Activated naive CD4-positive, alpha-beta T cell treated with anti-CD3 and anti-CD28 coated beads, Interleukin-2, amount 10 ng/mL, durations not matched to agents 7 days and 5 days (primary cell): ENCODE data around the gene ZNF525.
"Not testable (repeated sequence)": the region's sequence is repeated elsewhere in the genome, so short reads cannot be mapped to it uniquely, and the experiment has no call there.

ENCODE experiments used
- CTCF ChIA-PET: fragments of 350-600 bp; sonication (Branson Sonifier 250); formaldehyde crosslinking; loops from one replicate; lab custom pipeline; 2021; ENCODE audit warnings: antibody characterized with exemption; lab: Charles Lee
- DNase-seq: peaks from one replicate; pipeline ENCODE4 v3.0.0-alpha.2; 2020
- H3K27ac Mint-ChIP-seq: one replicate; pipeline ENCODE4 v1.8.0; 2021; ENCODE audit warnings: mild to moderate bottlenecking, moderate library complexity, mixed read lengths
- H3K27me3 Mint-ChIP-seq: one replicate; pipeline ENCODE4 v1.8.0; 2021; ENCODE audit warnings: mild to moderate bottlenecking, mixed read lengths
- H3K36me3 Mint-ChIP-seq: one replicate; pipeline ENCODE4 v1.8.0; 2021; ENCODE audit warnings: mixed read lengths
- H3K4me1 Mint-ChIP-seq: one replicate; pipeline ENCODE4 v1.8.0; 2021; ENCODE audit warnings: mixed read lengths
- H3K4me3 Mint-ChIP-seq: one replicate; pipeline ENCODE4 v1.8.0; 2021; ENCODE audit warnings: mild to moderate bottlenecking, moderate library complexity, mixed read lengths
- H3K9me3 Mint-ChIP-seq: one replicate; pipeline ENCODE4 v1.8.0; 2021; ENCODE audit warnings: mixed read lengths

ZNF525 gene

DNA sequence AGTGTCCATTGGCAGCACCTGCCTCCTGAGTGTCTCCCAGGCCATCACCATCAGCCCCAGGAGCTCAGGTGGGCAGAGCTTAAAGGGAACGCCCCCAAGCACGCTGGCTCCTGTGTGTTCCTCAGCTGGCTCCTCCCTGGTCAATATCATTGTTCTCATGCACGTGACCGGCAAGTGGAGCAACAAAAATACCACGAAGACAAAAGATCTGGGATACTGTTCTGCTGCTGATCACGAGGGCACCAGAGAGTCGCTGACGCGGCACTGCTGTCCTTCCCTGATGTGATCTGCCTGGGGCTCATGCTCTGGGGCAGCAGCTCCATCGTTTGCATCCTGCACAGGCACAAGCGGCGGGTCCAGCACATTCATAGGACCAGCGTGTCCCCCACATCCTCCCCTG is 57.6 kb downstream of the ZNF525 start:
- H3K27me3 Mint-ChIP-seq, H3K27ac Mint-ChIP-seq, CTCF ChIA-PET, H3K4me3 Mint-ChIP-seq, H3K36me3 Mint-ChIP-seq, H3K4me1 Mint-ChIP-seq, DNase-seq: not testable (repeated sequence)
- peaks cover 12% of the 10 kb centered on the region for H3K9me3 Mint-ChIP-seq

DNA sequence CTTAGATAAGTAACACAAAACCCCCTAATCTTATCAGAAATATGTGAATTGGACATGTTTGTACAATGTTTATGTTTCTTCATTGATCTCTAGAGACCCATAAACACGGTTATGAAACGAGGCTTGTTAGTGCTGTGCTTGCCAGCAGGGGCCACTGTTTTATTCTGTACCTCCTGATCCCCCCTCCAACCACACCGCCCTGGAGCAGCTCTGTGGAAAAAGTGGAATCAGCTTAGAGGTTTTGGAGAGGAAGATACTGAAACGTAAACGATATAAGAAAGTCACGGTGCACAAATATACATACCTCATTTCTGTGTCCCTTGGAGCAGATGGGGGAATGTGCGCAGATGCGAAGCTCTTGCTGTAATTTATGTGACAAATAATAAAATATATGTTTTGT is 58.2 kb downstream of the ZNF525 start:
- DNase-seq, H3K36me3 Mint-ChIP-seq, H3K4me3 Mint-ChIP-seq, H3K4me1 Mint-ChIP-seq, H3K27me3 Mint-ChIP-seq, H3K27ac Mint-ChIP-seq: not testable (repeated sequence)
- CTCF ChIA-PET, result interaction anchor here (0.6 kb wide), 1 partner anchor 370 kb away, joined by 3 read pairs; no protein-coding TSS in a partner anchor
- peaks cover 12% of the 10 kb centered on the region for H3K9me3 Mint-ChIP-seq

DNA sequence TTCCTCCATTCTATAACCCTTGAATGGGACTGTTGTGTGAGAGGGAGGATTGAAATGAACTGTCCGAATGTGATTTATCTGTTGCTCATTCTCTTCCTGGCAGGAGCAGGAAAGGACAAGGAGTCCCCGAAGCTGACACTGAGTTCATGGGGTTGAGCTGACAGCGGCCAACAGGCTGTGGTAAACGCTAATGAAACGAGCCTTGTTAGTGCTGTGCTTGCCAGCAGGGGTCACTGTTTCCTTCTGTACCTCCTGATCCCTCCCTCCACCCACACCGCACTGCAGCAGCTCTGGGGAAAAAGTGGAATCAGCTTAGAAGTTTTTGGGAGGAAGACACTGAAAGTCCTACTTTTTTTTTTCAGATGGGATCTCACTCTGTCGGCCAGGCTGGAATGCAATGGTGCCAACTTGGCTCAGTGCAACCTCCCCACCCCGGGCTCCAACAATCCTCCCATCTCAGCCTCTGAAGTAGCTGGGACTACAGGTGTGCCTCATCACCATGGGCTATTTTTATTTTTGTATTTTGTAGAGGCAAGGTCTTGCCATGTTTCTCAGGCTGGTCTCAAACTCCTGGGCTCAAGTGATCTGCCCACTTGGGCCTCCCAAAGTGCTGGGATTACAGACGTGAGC is 59.6 kb downstream of the ZNF525 start:
- Mint-ChIP-seq H3K9me3 (peaks cover 5% of the 10 kb centered on the region), H3K36me3 (peaks cover 1% of the 10 kb centered on the region), H3K4me3 (no peak overlapping the region), H3K27me3 (peaks cover 3% of the 10 kb centered on the region), H3K27ac (no peak overlapping the region), H3K4me1 (peaks cover 2% of the 10 kb centered on the region)
- CTCF ChIA-PET, result interaction anchor here (0.7 to 2.2 kb wide), 9 partner anchors 10 to 370 kb away, joined by 3 to 16 read pairs (median 3); no protein-coding TSS in a partner anchor
- peak; percentile 76 for DNase-seq

DNA sequence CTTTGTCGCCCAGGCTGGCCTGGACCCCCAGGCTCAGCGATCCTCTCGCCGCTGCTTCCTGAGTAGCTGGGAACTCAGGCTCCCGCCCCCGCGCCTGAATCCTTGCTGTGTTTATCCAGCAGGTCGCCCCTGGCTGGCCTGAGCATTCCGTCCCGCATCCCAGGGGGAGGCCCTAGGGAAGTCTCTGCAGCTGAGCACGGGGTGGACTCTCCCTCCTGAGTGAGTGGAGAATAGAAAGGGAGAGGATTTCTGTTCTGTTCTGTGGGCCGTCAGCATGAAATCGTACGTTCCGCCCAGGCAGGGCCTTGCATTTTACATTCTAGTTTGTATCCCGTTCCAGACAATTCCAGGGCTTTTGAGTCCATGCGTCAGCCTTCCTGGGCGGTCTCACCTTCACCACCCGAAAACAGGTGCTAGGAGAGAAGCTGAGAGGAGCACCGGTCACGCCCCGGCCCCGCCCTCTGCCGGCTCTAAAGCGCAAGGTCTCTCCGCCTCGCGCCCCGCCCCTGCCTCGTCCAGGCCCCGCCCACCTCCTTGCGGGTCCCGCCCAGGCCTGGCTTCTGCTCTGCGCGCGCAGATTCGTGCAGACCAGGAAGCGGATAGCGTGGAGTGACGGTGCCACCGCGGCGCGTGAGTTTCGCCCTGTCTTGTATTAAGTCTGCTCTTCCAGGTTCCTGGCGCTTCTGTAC is 66.0 kb downstream of the ZNF525 start, which contains the start of gene ZNF761:
TSS of gene ZNF761 (plus strand) at position 586 of the 689 bp plus-strand sequence. CDS start 15,285 bp downstream, outside the sequence.
- Mint-ChIP-seq H3K4me1 (peaks cover 29% of the 10 kb centered on the region), H3K27me3 (peaks cover 4% of the 10 kb centered on the region), H3K36me3 (peaks cover 40% of the 10 kb centered on the region), H3K27ac (peak within 1 kb of the TSS; percentile 93), H3K9me3 (peaks cover 25% of the 10 kb centered on the region), H3K4me3 (peak within 1 kb of the TSS; percentile 91)
- peak; percentile 97 for DNase-seq
- CTCF ChIA-PET, result no interaction called here

DNA sequence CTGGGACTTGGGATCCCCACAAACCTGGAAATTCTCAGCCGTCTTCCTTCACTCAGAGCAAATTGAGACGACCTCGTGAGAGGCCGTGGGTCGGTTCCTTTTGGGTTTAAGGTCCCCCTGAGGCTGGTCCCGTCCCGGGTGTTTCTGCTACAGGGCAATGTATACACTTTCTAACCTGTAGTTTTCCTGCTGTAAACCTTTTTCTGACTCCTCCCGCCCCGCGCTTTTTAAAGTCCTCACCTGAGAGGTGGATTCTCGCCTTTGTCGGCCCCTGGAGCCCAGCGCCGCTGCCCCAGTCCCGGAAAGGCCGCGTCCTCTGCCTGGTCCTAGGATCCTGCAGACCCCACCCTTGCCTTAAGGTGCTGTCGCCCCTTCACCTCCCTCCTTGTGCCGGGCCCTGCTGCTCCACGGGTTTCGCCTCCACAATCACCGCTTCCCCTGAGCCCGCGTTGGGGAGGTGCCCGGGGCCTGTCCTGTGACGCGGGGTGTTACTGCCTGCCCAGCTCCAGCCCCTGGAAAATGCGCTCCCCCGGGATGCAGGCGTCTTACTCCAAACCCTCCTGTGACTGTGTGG is 66.7 kb downstream of the ZNF525 start:
- peak; percentile 48 for DNase-seq
- peaks cover 29% of the 10 kb centered on the region for H3K4me1 Mint-ChIP-seq
- H3K9me3 Mint-ChIP-seq, result peaks cover 25% of the 10 kb centered on the region
- CTCF ChIA-PET, result no interaction called here
- H3K36me3 Mint-ChIP-seq, result peaks cover 45% of the 10 kb centered on the region
- H3K27me3 Mint-ChIP-seq, result peaks cover 4% of the 10 kb centered on the region
- peak overlapping the region; percentile 93 for H3K27ac Mint-ChIP-seq
- peak overlapping the region; percentile 91 for H3K4me3 Mint-ChIP-seq
